Skeletal muscle satellite cell (primary cell): ENCODE measurements around the gene ACTR3C.
"Not testable (repeated sequence)": the region's sequence is repeated elsewhere in the genome, so short reads cannot be mapped to it uniquely, and the experiment has no call there.

Experiments used
- H3K27me3 ChIP-seq: 2 replicates; pipeline ENCODE4 v1.7.0; 2013; ENCODE audit warnings: low read length; ENCODE audit not compliant: control insufficient read depth, insufficient read depth
- H3K36me3 ChIP-seq: 2 replicates; pipeline ENCODE4 v1.7.0; 2013; ENCODE audit warnings: mild to moderate bottlenecking, control low read depth, low read length; ENCODE audit not compliant: insufficient read depth
- H3K4me1 ChIP-seq: 2 replicates; pipeline ENCODE4 v1.7.0; 2013; ENCODE audit warnings: low read length; ENCODE audit not compliant: control insufficient read depth, insufficient read depth
- H3K4me2 ChIP-seq: 2 replicates; pipeline ENCODE4 v1.7.0; 2013; ENCODE audit warnings: mild to moderate bottlenecking, low read length
- H3K4me3 ChIP-seq: 2 replicates; pipeline ENCODE4 v1.7.0; 2013; ENCODE audit warnings: low read length
- H3K9ac ChIP-seq: 2 replicates; pipeline ENCODE4 v1.7.0; 2013; ENCODE audit warnings: mild to moderate bottlenecking, low read depth, low read length, moderate library complexity
- H3K9me3 ChIP-seq: replicated peaks from 2 replicates; pipeline ENCODE4 v1.7.0; 2013; ENCODE audit warnings: mild to moderate bottlenecking, control low read depth, low read length

ACTR3C gene

DNA sequence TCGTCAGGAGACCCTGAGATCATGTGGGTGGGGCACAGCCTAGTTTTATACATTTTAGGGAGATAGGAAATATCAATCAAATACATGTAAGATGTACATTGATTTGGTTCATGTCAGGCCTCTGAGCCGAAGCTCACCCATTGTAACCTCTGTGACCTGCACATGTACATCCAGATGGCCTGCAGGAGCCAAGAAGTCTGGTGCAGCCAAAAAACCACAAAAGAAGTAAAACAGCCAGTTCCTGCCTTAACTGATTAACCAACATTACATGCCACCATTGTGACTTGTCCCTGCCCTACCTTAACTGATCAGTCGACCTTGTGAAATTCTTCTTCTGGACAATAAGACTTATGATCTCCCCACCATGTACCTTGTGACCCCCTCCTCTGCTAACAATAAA, 16.2 kb downstream of the ACTR3C start:
- Histone ChIP-seq H3K36me3 (no peaks in the 10 kb centered on the region), H3K4me3 (no peak overlapping the region), H3K9me3 (no peaks in the 10 kb centered on the region), H3K27me3 (no peaks in the 10 kb centered on the region), H3K4me2 (no peak overlapping the region), H3K9ac (no peak overlapping the region), H3K4me1 (peaks cover 4% of the 10 kb centered on the region)

DNA sequence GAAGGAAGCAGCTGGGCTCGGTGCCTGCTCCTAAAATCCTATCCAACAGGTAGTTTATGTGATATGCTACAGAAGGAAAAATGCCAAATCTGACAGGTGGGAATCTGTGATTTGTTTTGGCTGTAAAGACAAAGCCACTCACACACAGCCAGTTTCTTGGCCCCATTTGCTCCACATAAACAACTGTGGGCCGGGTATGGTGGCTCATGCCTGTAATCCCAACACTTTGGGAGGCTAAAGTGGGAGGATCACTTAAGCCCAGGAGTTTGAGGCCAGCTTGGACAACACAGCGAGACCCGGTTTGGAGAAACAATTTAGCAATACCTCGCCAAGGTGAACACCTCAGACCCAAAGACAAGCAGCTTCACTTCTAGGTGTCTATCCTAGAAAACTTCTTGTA, 17.0 kb downstream of the ACTR3C start:
- H3K4me1 ChIP-seq, H3K9me3 ChIP-seq, H3K27me3 ChIP-seq, H3K36me3 ChIP-seq, H3K9ac ChIP-seq, H3K4me3 ChIP-seq, H3K4me2 ChIP-seq: not testable (repeated sequence)

DNA sequence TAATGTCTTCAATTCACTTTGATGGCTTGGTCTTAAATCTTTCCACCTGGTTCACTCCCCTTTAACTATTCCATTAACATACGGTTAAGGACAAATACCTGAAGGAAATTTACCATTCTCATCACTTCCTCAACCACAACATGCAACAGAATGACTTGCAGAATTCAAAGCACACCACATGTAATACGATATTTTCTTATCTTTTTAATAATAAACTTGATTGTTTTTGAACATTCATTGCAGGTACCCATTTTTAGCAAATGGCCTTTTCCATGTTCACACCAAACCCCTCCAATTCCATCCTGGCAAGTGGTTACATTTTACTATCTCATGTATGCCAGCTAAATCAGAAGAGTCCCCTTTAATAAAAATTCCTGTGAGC, 17.5 kb downstream of the ACTR3C start:
- H3K9ac ChIP-seq, H3K36me3 ChIP-seq, H3K9me3 ChIP-seq, H3K27me3 ChIP-seq, H3K4me3 ChIP-seq, H3K4me2 ChIP-seq, H3K4me1 ChIP-seq: not testable (repeated sequence)

DNA sequence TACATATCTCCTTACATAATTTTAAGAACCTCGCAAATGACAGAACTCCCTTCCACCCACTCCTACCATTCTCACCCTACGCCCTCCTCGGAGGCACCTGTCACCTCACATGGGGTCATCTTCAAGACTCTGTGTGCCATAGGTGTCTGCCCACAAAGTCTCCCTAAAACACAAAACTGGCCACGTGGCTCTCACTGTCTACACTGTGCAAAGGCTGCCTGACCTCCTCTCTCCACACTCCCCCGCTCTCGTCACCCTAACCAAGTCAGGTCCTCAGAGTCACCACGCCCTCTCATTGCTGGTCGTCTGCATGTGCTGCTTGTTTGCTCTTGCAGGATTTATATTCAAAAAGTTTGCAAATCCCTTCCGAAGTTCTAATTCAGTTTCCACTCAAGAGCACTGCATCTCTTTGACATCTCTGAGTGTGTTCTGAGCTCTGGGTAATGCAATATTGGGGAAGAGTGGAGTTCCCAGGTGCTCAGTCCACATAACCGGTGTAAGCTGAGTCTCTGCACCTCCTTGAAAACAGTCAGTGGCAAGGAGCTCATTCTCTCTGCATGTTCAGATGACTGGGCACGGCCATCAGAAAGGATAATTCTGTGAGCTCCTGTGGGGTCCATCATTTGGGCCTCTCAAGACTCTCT, 18.0 kb downstream of the ACTR3C start:
- H3K9ac ChIP-seq, H3K9me3 ChIP-seq, H3K4me3 ChIP-seq, H3K4me1 ChIP-seq, H3K27me3 ChIP-seq, H3K36me3 ChIP-seq, H3K4me2 ChIP-seq: not testable (repeated sequence)

DNA sequence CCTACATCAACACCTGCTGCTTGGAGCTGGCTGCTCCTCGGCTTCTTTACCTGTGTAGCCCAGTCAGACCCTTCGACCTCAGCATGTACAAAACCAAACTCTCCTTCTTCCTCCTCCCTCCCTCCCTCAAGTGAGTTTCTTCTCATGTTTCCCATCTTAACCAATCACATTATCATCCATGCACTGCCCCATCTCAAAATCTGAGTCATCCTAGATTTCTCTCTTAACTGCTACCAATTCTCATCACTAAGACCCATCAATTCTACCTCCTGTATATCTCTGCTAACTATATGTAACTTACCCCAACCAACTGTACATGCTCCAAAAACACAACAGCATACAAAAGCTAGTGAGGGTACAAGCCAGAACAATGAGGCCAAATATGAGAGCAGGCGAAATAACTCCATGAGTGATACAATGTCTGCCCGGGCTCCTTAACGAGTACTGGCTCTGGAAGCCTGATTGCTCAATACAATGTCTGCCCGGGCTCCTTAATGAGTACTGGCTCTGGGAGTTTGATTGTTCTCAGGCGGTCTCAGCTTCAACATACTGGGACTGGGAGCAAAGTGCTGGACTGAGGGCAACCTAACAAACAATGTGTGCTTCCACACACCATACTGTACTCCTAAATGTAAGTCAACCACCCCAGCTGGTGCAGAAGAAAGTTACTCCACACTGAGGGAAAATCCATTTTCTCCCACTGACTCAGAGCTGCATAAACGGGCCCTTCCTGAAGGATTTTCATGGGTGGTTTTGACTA, 18.7 kb downstream of the ACTR3C start:
- not testable (repeated sequence) for H3K4me2 ChIP-seq

DNA sequence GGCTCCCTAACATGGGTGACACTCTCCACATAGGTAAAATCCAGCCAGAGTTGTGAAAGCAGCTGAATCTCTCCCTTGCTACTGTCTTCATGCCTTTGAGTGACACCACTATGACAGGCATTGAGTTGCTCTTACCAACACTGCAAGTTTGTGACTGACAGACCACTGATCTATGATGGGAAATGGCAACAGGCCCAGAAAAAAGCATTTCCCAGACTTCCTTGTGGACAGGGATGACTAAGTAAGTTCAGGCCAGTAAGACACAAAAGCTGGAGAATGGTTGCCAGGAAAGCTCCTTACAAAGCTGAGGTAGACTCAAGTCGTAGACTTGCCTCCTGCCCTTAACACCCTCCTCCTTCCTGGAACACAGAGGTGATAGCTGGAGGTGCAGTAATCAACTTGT, 20.4 kb downstream of the ACTR3C start:
- not testable (repeated sequence) for H3K36me3 ChIP-seq, H3K4me2 ChIP-seq, H3K4me3 ChIP-seq, H3K9me3 ChIP-seq, H3K9ac ChIP-seq, H3K4me1 ChIP-seq, H3K27me3 ChIP-seq

More for the DNA sequence above, 18.7 kb downstream of the ACTR3C start:
- not testable (repeated sequence) for H3K9ac ChIP-seq, H3K27me3 ChIP-seq, H3K36me3 ChIP-seq, H3K9me3 ChIP-seq, H3K4me3 ChIP-seq, H3K4me1 ChIP-seq

DNA sequence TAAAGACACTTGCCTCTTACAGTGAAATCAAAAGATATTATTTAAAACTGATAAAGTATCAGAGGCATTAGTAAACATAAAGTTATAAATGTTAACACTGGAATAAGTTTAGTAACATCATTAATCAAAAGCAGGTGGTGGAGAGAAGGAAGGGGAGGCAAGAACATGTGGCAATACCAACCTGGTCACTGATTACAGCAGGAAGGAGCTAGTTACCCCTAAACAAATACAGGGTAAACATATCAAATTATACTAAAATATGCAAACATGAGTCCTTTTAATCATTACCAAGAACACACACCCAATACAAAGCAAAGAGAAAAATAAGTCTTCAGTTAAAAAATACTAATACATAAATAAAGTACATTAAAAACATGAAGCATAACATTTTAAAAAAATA, 25.4 kb downstream of the ACTR3C start:
- not testable (repeated sequence) for H3K9me3 ChIP-seq, H3K4me2 ChIP-seq, H3K9ac ChIP-seq, H3K4me1 ChIP-seq, H3K36me3 ChIP-seq, H3K27me3 ChIP-seq, H3K4me3 ChIP-seq

DNA sequence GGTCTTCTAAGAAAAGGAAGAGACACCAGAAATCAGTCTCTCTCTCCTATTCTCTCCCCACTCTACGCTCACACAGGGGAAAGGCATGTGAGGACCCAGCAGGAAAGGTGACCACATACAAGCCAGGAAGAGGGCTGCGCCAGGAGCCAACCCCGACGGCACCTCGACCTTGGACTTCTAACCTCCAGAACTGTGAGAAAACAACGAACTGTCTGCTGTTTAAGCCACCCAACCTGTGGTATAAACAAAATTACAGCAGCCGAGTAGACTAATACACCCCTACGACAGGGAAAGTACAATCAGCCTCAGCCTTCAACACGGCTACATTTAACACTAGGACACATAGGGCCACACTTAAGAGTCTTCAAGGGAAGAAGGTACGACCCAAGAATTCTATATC, 26.5 kb downstream of the ACTR3C start:
- H3K27me3 ChIP-seq, H3K4me2 ChIP-seq, H3K4me3 ChIP-seq, H3K9ac ChIP-seq, H3K36me3 ChIP-seq, H3K4me1 ChIP-seq, H3K9me3 ChIP-seq: not testable (repeated sequence)

DNA sequence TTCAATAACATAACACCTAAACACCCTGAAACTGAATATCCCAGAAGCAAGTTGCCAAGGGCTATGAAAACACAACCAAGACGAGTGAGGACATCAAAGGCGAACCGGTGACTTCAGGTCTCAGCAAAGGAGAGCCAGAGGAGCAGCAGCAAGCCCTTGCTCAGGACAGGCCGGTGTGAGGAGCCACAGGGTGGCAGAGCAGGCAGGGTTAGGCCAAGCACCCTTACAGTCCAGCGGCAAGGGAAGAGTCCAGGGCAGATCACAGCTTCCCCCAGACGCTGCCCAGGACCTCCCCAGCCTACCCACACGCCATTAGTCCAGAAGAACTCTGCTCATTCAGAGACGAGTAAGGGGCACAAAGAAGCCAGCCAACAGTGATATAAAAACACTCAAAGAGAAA, 27.7 kb downstream of the ACTR3C start:
- not testable (repeated sequence) for H3K9me3 ChIP-seq, H3K27me3 ChIP-seq, H3K4me2 ChIP-seq, H3K4me1 ChIP-seq, H3K9ac ChIP-seq, H3K4me3 ChIP-seq, H3K36me3 ChIP-seq

DNA sequence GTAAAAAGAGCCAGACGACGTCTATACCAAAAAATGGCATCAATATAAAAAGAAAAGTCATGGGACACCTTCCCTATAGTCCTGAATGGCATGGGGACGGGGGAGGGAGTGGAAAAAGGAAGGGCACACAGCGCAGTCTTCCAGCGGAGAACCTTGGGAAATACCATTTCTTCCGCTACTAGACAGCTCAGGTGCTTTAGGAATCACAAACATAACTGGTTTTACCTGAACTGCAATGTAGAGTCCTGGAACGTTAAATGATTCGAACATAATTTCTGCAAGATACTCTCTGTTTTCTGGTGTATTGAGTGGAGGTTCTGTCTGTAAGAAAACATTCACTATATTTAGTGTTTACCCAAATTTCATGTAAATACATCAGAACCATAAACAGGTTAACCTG, 28.3 kb downstream of the ACTR3C start:
- not testable (repeated sequence) for H3K36me3 ChIP-seq, H3K9ac ChIP-seq, H3K9me3 ChIP-seq, H3K4me2 ChIP-seq, H3K4me1 ChIP-seq, H3K27me3 ChIP-seq, H3K4me3 ChIP-seq

DNA sequence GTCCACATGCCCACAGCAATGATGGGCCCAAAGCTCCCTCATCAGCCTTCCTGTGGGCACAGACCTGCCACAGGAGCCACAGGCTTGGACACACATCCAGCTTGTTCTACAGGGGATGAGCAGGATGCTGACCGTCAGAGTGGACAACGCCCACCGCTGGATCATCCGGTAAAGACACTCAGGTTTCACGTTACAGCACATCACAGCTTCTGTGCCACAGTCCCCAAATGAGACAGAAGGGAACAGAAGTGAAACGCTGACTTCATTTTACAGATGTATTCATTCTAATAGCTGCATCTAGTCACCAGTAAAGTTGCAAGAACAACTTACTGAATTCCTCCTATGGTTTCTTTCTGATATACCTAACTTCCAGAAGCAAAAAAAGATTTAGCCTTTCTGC, 33.0 kb downstream of the ACTR3C start:
- H3K4me3 ChIP-seq, H3K27me3 ChIP-seq, H3K4me2 ChIP-seq, H3K9me3 ChIP-seq, H3K36me3 ChIP-seq, H3K9ac ChIP-seq, H3K4me1 ChIP-seq: not testable (repeated sequence)

DNA sequence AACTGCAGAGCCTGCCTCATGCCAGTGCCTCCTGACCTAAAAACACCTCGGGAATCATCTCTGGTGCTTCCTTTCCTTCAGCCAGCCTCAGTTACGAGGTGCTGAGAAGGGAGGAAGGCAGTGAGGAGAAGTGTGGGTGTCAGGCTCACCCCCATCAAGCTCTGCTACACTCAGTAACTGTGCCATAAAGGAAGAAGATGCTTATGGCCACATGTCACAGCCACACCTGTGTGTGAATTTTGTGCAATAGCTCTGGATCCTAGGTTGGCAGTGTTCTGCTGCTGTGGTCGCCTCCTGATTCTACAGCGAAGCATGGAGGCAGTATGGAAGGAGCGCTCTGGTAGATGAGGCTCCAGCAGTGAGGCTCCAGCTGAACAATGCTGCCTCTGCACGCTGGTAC, 34.5 kb downstream of the ACTR3C start:
- not testable (repeated sequence) for H3K9ac ChIP-seq, H3K27me3 ChIP-seq, H3K4me2 ChIP-seq, H3K4me3 ChIP-seq, H3K9me3 ChIP-seq, H3K4me1 ChIP-seq, H3K36me3 ChIP-seq
